CD14-positive monocyte (primary cell): ENCODE results near the gene CDC16. TPM values are rescaled to one million over a fixed set of nuclear protein-coding genes. Genes with fewer than 3 reads are reported as not detected.

Source experiments
- DNase-seq, 3 donors: peaks; one replicate each; pipeline ENCODE4 v3.0.0-alpha.2; 2011 to 2022
- H2AFZ ChIP-seq: 2 replicates; pipeline ENCODE4 v1.6.0; 2012; ENCODE audit warnings: mild to moderate bottlenecking, low read depth, low read length, inconsistent platforms; ENCODE audit not compliant: insufficient read depth, poor library complexity, severe bottlenecking
- H3K27ac ChIP-seq, 2 donors: 1 replicate in 1 of 2; 2 replicates in 1 of 2; pipeline ENCODE4 v1.5.1; 2012 to 2013; ENCODE audit warnings: low read length in 2 of 2, control low read depth in 1 of 2, inconsistent platforms in 1 of 2, low read depth in 1 of 2, mild to moderate bottlenecking in 1 of 2
- H3K27me3 ChIP-seq, 2 donors: one replicate each; pipeline versions ENCODE4 v1.6.0 to v1.6.1; 2011 to 2013; ENCODE audit warnings: low read length in 2 of 2; ENCODE audit not compliant: control insufficient read depth in 2 of 2, insufficient read depth in 2 of 2
- H3K36me3 ChIP-seq, 2 donors: replicated peaks in 1 of 2; 1 replicate in 1 of 2; 2 replicates in 1 of 2; pipeline versions ENCODE4 v1.5.1 to v1.6.1; 2012 to 2013; ENCODE audit warnings: low read length in 2 of 2, control low read depth in 1 of 2, inconsistent platforms in 1 of 2, mild to moderate bottlenecking in 1 of 2; ENCODE audit not compliant: insufficient read depth in 2 of 2, control insufficient read depth in 1 of 2
- H3K4me1 ChIP-seq, 2 donors: 1 replicate in 1 of 2; 2 replicates in 1 of 2; pipeline versions ENCODE4 v1.5.1 to v1.6.1; 2012 to 2013; ENCODE audit warnings: low read length in 2 of 2, control low read depth in 1 of 2, inconsistent platforms in 1 of 2, mild to moderate bottlenecking in 1 of 2, moderate library complexity in 1 of 2; ENCODE audit not compliant: insufficient read depth in 2 of 2, control insufficient read depth in 1 of 2
- H3K4me2 ChIP-seq: replicated peaks from 2 replicates; pipeline ENCODE3; 2012; ENCODE audit warnings: low read length, moderate library complexity, mild to moderate bottlenecking; ENCODE audit not compliant: poor library complexity, severe bottlenecking; ENCODE audit errors: extremely low read depth
- H3K4me3 ChIP-seq, 3 experiments: fragments of 200-600 bp in 1 of 3; sonication (generic) in 1 of 3; replicated peaks in 1 of 3; 1 replicate in 2 of 3; 2 replicates in 1 of 3; pipeline ENCODE4 v1.5.1; 2011 to 2013; ENCODE audit warnings: low read length in 3 of 3, mild to moderate bottlenecking in 3 of 3, control low read depth in 2 of 3, low read depth in 2 of 3, inconsistent platforms in 1 of 3, moderate library complexity in 1 of 3
- H3K79me2 ChIP-seq: 2 replicates; pipeline ENCODE4 v1.6.0; 2012; ENCODE audit warnings: mild to moderate bottlenecking, control low read depth, inconsistent platforms, low read length, moderate library complexity; ENCODE audit not compliant: insufficient read depth
- H3K9ac ChIP-seq: 2 replicates; pipeline ENCODE4 v1.6.0; 2017; ENCODE audit warnings: low read length, mild to moderate bottlenecking; ENCODE audit not compliant: insufficient read depth, poor library complexity, severe bottlenecking
- H3K9me3 ChIP-seq, 2 donors: replicated peaks in 1 of 2; 1 replicate in 1 of 2; 2 replicates in 1 of 2; pipeline versions ENCODE4 v1.5.1 to v1.6.1; 2012 to 2013; ENCODE audit warnings: low read length in 2 of 2, control low read depth in 1 of 2; ENCODE audit not compliant: control insufficient read depth in 1 of 2, insufficient read depth in 1 of 2
- H4K20me1 ChIP-seq: 2 replicates; pipeline ENCODE4 v1.6.0; 2012; ENCODE audit warnings: mild to moderate bottlenecking, low read length, control low read depth, moderate library complexity; ENCODE audit not compliant: insufficient read depth
- H3K27ac Mint-ChIP-seq, 7 donors: one replicate each; pipeline ENCODE4 v1.8.0; 2020; ENCODE audit warnings: mild to moderate bottlenecking in 7 of 7, mixed read lengths in 7 of 7, moderate library complexity in 6 of 7, inconsistent platforms in 2 of 7
- H3K27me3 Mint-ChIP-seq, 3 donors: one replicate each; pipeline ENCODE4 v1.8.0; 2021 to 2022; ENCODE audit warnings: low read depth in 3 of 3, mild to moderate bottlenecking in 3 of 3, mixed read lengths in 3 of 3, moderate library complexity in 3 of 3, inconsistent platforms in 1 of 3
- H3K36me3 Mint-ChIP-seq, 2 donors: one replicate each; pipeline ENCODE4 v1.8.0; 2020; ENCODE audit warnings: mixed read lengths in 2 of 2, inconsistent platforms in 1 of 2, mild to moderate bottlenecking in 1 of 2
- H3K4me1 Mint-ChIP-seq: one replicate; pipeline ENCODE4 v1.8.0; 2020; ENCODE audit warnings: mild to moderate bottlenecking, mixed read lengths
- H3K4me3 Mint-ChIP-seq, 2 donors: one replicate each; pipeline ENCODE4 v1.8.0; 2020; ENCODE audit warnings: mild to moderate bottlenecking in 2 of 2, mixed read lengths in 2 of 2, moderate library complexity in 1 of 2
- H3K9me3 Mint-ChIP-seq, 7 donors: one replicate each; pipeline ENCODE4 v1.8.0; 2020 to 2022; ENCODE audit warnings: mixed read lengths in 7 of 7, mild to moderate bottlenecking in 6 of 7, moderate library complexity in 6 of 7, inconsistent platforms in 2 of 7
- CTCF ChIP-seq: fragments of 200-600 bp; IDR thresholded peaks from one replicate; pipeline ENCODE4 v1.8.0; 2022; ENCODE audit warnings: antibody characterized with exemption, mild to moderate bottlenecking
- WGBS: methylation state at CpG from one replicate; pipeline ENCODE4 v1.1.5; 2013; ENCODE audit warnings: missing lambda C conversion rate; ENCODE audit not compliant: insufficient coverage; 5-methylcytosine and 5-hydroxymethylcytosine counted together
- intact Hi-C, 2 donors: fragments of 100-400 bp; cut with micrococcal nuclease; formaldehyde crosslinking; loops; one replicate each; pipeline versions ENCODE4 v1.15.0 to v1.15.1; 2023
- polyA plus RNA-seq, 3 donors: library from polyadenylated mRNA; depleted of rRNA in 1 of 3; unstranded in 2 of 3; stranded (reverse) in 1 of 3; fragments of 300-500 nt in 2 of 3; fragments of >200 nt in 1 of 3; fragmentation: Illumina TruSeq in 2 of 3; gene quantifications; 1 replicate in 2 of 3; 2 replicates in 1 of 3; pipeline ENCODE4 v1.2.3, GENCODE V29; 2012 to 2021

Gene CDC16
- polyA plus RNA-seq, 3 donors = 15.6 to 72.1 (median 21.1) TPM

- Histone ChIP-seq H3K9me3 (no peaks in the 10 kb centered on the region), H3K9ac (no peak overlapping the region), H4K20me1 (no peaks in the 10 kb centered on the region), H2AFZ (no peak overlapping the region), H3K79me2 (peaks cover 5% of the 10 kb centered on the region), H3K36me3 (peaks cover 13 to 17% of the 10 kb centered on the region in 2 donors), H3K27me3 (no peaks in the 10 kb centered on the region), H3K4me2 (no peak overlapping the region), H3K27ac (no peak overlapping the region), H3K4me3 (no peak overlapping the region), H3K4me1 (peaks cover 5 to 12% of the 10 kb centered on the region in 2 donors)
- WGBS = 100% methylated on average over 2 of the region's 6 CpGs
- Mint-ChIP-seq H3K27ac (no peak overlapping the region), H3K4me1 (peaks cover 11% of the 10 kb centered on the region), H3K4me3 (no peak overlapping the region), H3K27me3 (no peaks in the 10 kb centered on the region), H3K36me3 (peaks cover 14 to 18% of the 10 kb centered on the region in 2 donors), H3K9me3 (no peaks in the 10 kb centered on the region)
- no peak for DNase-seq
- no peak for TF ChIP-seq CTCF
- intact Hi-C loops = no loop called here
Observed at GRCh38 chr13:114309806-114310410, 75.2 kb downstream of the CDC16 start.

DNA sequence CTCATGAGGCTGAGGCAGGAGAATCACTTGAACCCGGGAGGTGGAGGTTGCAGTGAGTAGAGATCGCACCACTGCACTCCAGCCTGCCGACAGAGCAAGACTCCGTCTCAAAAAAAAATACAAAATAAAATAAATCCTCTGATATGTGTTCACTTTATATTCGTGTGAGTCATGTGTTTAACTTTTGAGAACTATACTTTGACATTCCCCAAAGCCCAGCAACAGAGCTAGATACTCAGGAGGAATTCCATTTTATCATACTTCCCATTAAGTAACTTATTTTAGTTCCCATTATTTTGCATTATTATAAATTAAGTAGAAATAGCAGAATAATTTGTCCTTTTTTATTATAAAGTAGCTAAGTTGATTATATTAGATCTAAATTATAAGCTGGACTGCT, 76.3 kb downstream of the CDC16 start:
- no CpG with 5 or more reads among the region's 5 CpGs for WGBS
- Histone ChIP-seq H3K79me2 (peaks cover 15% of the 10 kb centered on the region), H3K27me3 (no peaks in the 10 kb centered on the region), H3K4me2 (no peak overlapping the region), H3K4me1 (peaks cover 16 to 23% of the 10 kb centered on the region in 2 donors), H3K36me3 (peaks cover 10 to 12% of the 10 kb centered on the region in 2 donors), H4K20me1 (peaks cover 3% of the 10 kb centered on the region), H3K9me3 (no peaks in the 10 kb centered on the region), H2AFZ (no peak overlapping the region), H3K4me3 (no peak overlapping the region), H3K9ac (no peak overlapping the region), H3K27ac (no peak overlapping the region)
- no peaks in the 10 kb centered on the region for H3K27me3 Mint-ChIP-seq
- intact Hi-C loops = no loop called here
- no peak for TF ChIP-seq CTCF
- H3K36me3 Mint-ChIP-seq = peaks cover 11 to 12% of the 10 kb centered on the region in 2 donors
- H3K4me1 Mint-ChIP-seq = peaks cover 21% of the 10 kb centered on the region
- no peak overlapping the region for H3K27ac Mint-ChIP-seq
- no peaks in the 10 kb centered on the region for H3K9me3 Mint-ChIP-seq
- H3K4me3 Mint-ChIP-seq = no peak overlapping the region
- DNase-seq = no peak
